Measurements from ENCODE around the gene TIMP1. TPM values are rescaled to one million over a fixed set of nuclear protein-coding genes. Genes with fewer than 3 reads are reported as not detected.

The TIMP1 gene
- total and polyA plus RNA-seq, 2 donors (not counting 1 experiment from before 2014, with no cell fraction given), result 8.8 to 12.8 TPM

DNA sequence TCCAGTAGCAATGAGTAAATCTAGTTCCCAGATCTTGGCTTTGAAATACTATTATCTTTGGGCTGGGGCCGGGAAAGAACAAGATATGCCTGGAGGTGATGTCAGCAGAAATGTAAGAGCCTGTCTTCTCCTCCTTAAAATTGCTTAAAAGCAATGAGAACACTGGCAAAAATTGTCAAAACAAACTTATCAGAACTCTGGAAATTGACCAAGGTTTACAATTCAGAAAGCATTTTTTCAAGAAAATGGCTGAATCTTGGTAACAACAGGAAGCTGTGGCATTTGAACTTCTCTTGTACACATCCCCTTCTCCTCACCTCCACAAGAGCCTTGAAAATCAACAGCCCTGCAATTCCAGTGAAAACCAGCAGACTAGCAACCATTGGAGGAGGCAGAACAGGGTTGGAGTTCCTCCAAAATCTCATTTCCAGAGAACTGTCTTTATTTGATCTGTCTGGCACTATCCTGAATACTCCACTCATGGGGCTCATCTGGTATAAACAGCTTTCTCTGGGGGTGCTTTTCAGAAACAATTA is 13.5 kb downstream of the TIMP1 start:
- no peaks in the 10 kb centered on the region for H3K4me1 Mint-ChIP-seq
- H4K20me1 ChIP-seq (ENCODE audit: control insufficient read depth, insufficient read depth, low read length, poor library complexity, severe bottlenecking), result no peaks in the 10 kb centered on the region
- intact Hi-C loops (cut with micrococcal nuclease), result no loop called here
- H3K27me3 ChIP-seq (replicated peaks in 1 of 4; ENCODE audit: control extremely low read depth in 1 of 4, control insufficient read depth in 3 of 4, insufficient read depth in 4 of 4, low read length in 3 of 4), result no peaks in the 10 kb centered on the region
- no peak overlapping the region for H3K4me3 Mint-ChIP-seq
- peaks cover 10% of the 10 kb centered on the region for H3K27me3 Mint-ChIP-seq
- no peaks in the 10 kb centered on the region for H3K79me2 ChIP-seq (ENCODE audit: control insufficient read depth, insufficient read depth, low read length)
- H3K36me3 ChIP-seq (replicated peaks in 1 of 2; ENCODE audit: control extremely low read depth in 1 of 2, control insufficient read depth in 1 of 2, extremely low read depth in 1 of 2, insufficient read depth in 2 of 2, low read length in 1 of 2), result no peaks in the 10 kb centered on the region
- no peak overlapping the region for H3K27ac Mint-ChIP-seq
- H3K9ac ChIP-seq (ENCODE audit: low read length), result no peak overlapping the region
- no CpG with 5 or more reads among the region's 1 CpG for WGBS (ENCODE audit: insufficient coverage)
- ChIA-PET CTCF (no interaction called here), POLR2A (no interaction called here)
- no peak overlapping the region for H3K4me3 ChIP-seq (ENCODE audit: control extremely low read depth in 1 of 5, extremely low read depth in 1 of 5, insufficient read depth in 1 of 5, low read depth in 2 of 5, low read length in 4 of 5)
- peaks cover 10% of the 10 kb centered on the region for H3K9me3 Mint-ChIP-seq (ENCODE audit: insufficient read depth)
- ATAC-seq (ENCODE audit: low read depth) (no peak), DNase-seq (no peak)
- no peak overlapping the region for H2AFZ ChIP-seq (ENCODE audit: insufficient read depth, low read depth, low read length, poor library complexity, severe bottlenecking)
- no peaks in the 10 kb centered on the region for H3K4me1 ChIP-seq (ENCODE audit: control insufficient read depth in 2 of 2, insufficient read depth in 2 of 2, low read length in 2 of 2)
- no peak overlapping the region for H3K27ac ChIP-seq (ENCODE audit: low read length in 2 of 2)
- TF ChIP-seq, protein P1, sequence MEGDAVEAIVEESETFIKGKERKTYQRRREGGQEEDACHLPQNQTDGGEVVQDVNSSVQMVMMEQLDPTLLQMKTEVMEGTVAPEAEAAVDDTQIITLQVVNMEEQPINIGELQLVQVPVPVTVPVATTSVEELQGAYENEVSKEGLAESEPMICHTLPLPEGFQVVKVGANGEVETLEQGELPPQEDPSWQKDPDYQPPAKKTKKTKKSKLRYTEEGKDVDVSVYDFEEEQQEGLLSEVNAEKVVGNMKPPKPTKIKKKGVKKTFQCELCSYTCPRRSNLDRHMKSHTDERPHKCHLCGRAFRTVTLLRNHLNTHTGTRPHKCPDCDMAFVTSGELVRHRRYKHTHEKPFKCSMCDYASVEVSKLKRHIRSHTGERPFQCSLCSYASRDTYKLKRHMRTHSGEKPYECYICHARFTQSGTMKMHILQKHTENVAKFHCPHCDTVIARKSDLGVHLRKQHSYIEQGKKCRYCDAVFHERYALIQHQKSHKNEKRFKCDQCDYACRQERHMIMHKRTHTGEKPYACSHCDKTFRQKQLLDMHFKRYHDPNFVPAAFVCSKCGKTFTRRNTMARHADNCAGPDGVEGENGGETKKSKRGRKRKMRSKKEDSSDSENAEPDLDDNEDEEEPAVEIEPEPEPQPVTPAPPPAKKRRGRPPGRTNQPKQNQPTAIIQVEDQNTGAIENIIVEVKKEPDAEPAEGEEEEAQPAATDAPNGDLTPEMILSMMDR (IDR thresholded peaks at IDR 0.05), result no peak
- no peak for TF ChIP-seq EZH2 (IDR thresholded peaks at IDR 0.05; ENCODE audit: borderline replicate concordance, insufficient read depth, low read depth, low read length, poor library complexity, severe bottlenecking)
- H3K4me2 ChIP-seq (replicated peaks; ENCODE audit: low read depth, low read length, poor library complexity, severe bottlenecking), result no peak overlapping the region
- peaks cover 0 to 8% (median 5%) of the 10 kb centered on the region in 3 donors for H3K9me3 ChIP-seq (ENCODE audit: control extremely low read depth in 1 of 3, control insufficient read depth in 2 of 3, insufficient read depth in 1 of 3, low read length in 2 of 3)

DNA sequence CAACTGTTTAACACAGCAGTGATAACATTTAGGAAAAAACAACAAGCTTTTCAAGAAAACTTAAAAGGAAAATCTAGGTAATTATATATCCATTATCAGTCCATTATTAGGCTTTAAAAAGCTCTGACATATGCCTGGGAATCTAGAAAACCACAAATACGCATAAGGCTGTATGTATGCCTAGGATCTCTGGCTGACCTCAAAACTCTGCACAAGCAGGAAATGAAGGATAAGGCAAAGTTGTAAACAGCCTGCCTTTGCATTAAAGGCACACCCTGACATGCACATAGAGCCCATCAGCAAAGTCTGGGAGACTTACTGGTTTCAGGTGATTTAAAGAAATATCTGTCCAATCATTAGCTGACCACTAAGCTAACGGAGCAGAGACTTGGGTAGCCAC is 14.0 kb downstream of the TIMP1 start:
- peaks cover 0 to 8% (median 5%) of the 10 kb centered on the region in 3 donors for H3K9me3 ChIP-seq (ENCODE audit: control extremely low read depth in 1 of 3, control insufficient read depth in 2 of 3, insufficient read depth in 1 of 3, low read length in 2 of 3)
- DNase-seq (no peak), ATAC-seq (ENCODE audit: low read depth) (no peak)
- Mint-ChIP-seq H3K4me1 (no peaks in the 10 kb centered on the region), H3K4me3 (no peak overlapping the region), H3K27ac (no peak overlapping the region), H3K9me3 (ENCODE audit: insufficient read depth) (peaks cover 10% of the 10 kb centered on the region), H3K27me3 (peaks cover 10% of the 10 kb centered on the region)
- no peaks in the 10 kb centered on the region for H3K4me1 ChIP-seq (ENCODE audit: control insufficient read depth in 2 of 2, insufficient read depth in 2 of 2, low read length in 2 of 2)
- no peak overlapping the region for H3K4me2 ChIP-seq (replicated peaks; ENCODE audit: low read depth, low read length, poor library complexity, severe bottlenecking)
- H3K36me3 ChIP-seq (replicated peaks in 1 of 2; ENCODE audit: control extremely low read depth in 1 of 2, control insufficient read depth in 1 of 2, extremely low read depth in 1 of 2, insufficient read depth in 2 of 2, low read length in 1 of 2), result no peaks in the 10 kb centered on the region
- no peaks in the 10 kb centered on the region for H3K27me3 ChIP-seq (replicated peaks in 1 of 4; ENCODE audit: control extremely low read depth in 1 of 4, control insufficient read depth in 3 of 4, insufficient read depth in 4 of 4, low read length in 3 of 4)
- WGBS (ENCODE audit: insufficient coverage), result no CpG with 5 or more reads among the region's 2 CpGs
- H3K27ac ChIP-seq (ENCODE audit: low read length in 2 of 2), result no peak overlapping the region
- TF ChIP-seq EZH2 (IDR thresholded peaks at IDR 0.05; ENCODE audit: borderline replicate concordance, insufficient read depth, low read depth, low read length, poor library complexity, severe bottlenecking), result no peak
- TF ChIP-seq, protein P1 (IDR thresholded peaks at IDR 0.05), result no peak
- no peak overlapping the region for H3K4me3 ChIP-seq (ENCODE audit: control extremely low read depth in 1 of 5, extremely low read depth in 1 of 5, insufficient read depth in 1 of 5, low read depth in 2 of 5, low read length in 4 of 5)
- intact Hi-C loops (cut with micrococcal nuclease), result no loop called here
- H3K9ac ChIP-seq (ENCODE audit: low read length), result no peak overlapping the region
- H2AFZ ChIP-seq (ENCODE audit: insufficient read depth, low read depth, low read length, poor library complexity, severe bottlenecking), result no peak overlapping the region
- H3K79me2 ChIP-seq (ENCODE audit: control insufficient read depth, insufficient read depth, low read length), result no peaks in the 10 kb centered on the region
- CTCF ChIA-PET, result no interaction called here
- POLR2A ChIA-PET, result interaction anchor here (0.8 kb wide), 1 partner anchor 40 kb away, joined by 3 read pairs; no protein-coding TSS in a partner anchor
- H4K20me1 ChIP-seq (ENCODE audit: control insufficient read depth, insufficient read depth, low read length, poor library complexity, severe bottlenecking), result no peaks in the 10 kb centered on the region
